SK-N-MC (cell line): ENCODE measurements around the gene LGMN.

ENCODE experiments used
- DNase-seq: peaks from one replicate; pipeline ENCODE4 v3.0.0-alpha.2; 2011; ENCODE audit warnings: low read depth, low spot score
- H3K27ac ChIP-seq: fragments of 200-600 bp; sonication (generic); 2 replicates; pipeline ENCODE4 v1.5.1; 2016; ENCODE audit warnings: mixed run types
- H3K36me3 ChIP-seq: fragments of 200-600 bp; sonication (generic); 2 replicates; pipeline ENCODE4 v1.6.1; 2017; ENCODE audit warnings: antibody characterized with exemption, low read length, mixed read lengths; ENCODE audit not compliant: insufficient read depth
- H3K4me3 ChIP-seq: fragments of 200-600 bp; sonication (generic); 2 replicates; pipeline ENCODE4 v1.5.1; 2016
- H3K9ac ChIP-seq: fragments of 200-600 bp; sonication (generic); 2 replicates; pipeline ENCODE4 v1.8.0; 2017; ENCODE audit warnings: mixed run types, mixed read lengths; ENCODE audit not compliant: insufficient read length
- H3K9me3 ChIP-seq: fragments of 200-600 bp; sonication (generic); 2 replicates; pipeline ENCODE4 v1.6.1; 2017; ENCODE audit warnings: low read depth, mild to moderate bottlenecking, antibody characterized with exemption, low read length, moderate library complexity, mixed read lengths
- EZH2 ChIP-seq: fragments of 200-600 bp; sonication (generic); IDR thresholded peaks from one replicate; pipeline ENCODE4 v1.6.1; 2017; ENCODE audit warnings: antibody characterized with exemption
- FOXP2 ChIP-seq: optimal IDR thresholded peaks from 2 replicates; pipeline ENCODE3; 2011; ENCODE audit warnings: mild to moderate bottlenecking, moderate library complexity; ENCODE audit not compliant: insufficient read depth; ENCODE audit errors: extremely low read length, control extremely low read depth
- POLR2AphosphoS5 ChIP-seq: IDR thresholded peaks from 2 replicates; pipeline ENCODE4 v1.6.1; 2012; ENCODE audit warnings: mild to moderate bottlenecking, low read depth, low read length, borderline replicate concordance

LGMN gene

DNA sequence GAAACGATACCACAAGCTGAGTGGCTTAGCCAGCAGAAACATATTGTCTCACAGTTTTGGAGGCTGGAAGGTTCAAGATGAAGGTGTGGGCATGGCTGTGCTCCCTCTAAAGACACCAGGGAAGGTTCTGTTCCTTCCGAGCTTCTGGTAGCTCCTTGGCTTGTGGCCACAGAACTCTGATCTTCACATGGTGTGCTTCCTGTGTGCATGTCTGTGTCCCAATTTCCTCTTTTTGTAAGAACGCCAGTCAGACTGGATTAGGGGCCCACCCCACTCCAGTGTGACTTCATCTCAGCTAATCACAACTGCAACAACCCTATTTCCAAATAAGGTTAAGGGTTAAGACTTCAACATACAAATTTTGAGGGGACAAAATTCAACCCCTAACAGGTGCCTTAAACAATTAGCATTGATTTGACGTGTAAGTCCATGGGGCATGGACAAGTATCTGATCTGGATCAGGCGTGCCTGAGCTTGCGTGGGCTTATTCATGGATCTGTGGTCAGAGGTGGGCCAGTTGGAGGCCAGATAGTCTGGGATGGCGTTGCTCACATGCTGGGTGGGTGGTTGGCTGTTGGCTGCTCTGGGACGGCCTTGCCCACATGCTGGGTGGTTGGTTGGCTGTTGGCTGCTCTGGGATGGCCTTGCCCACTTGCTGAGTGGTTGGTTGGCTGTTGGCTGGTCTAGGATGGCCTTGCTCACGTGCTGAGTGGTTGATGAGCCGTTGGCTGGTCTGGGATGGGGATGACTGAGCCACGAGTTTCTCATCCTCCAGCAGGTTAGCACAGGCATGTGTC, 88.5 kb downstream of the LGMN start:
- H3K9me3 ChIP-seq: no peaks in the 10 kb centered on the region
- no peak overlapping the region for H3K27ac ChIP-seq
- no peaks in the 10 kb centered on the region for H3K36me3 ChIP-seq
- no peak overlapping the region for H3K4me3 ChIP-seq
- no peak overlapping the region for H3K9ac ChIP-seq
- TF ChIP-seq EZH2 (no peak), FOXP2 (no peak), POLR2AphosphoS5 (no peak)
- no peak for DNase-seq

DNA sequence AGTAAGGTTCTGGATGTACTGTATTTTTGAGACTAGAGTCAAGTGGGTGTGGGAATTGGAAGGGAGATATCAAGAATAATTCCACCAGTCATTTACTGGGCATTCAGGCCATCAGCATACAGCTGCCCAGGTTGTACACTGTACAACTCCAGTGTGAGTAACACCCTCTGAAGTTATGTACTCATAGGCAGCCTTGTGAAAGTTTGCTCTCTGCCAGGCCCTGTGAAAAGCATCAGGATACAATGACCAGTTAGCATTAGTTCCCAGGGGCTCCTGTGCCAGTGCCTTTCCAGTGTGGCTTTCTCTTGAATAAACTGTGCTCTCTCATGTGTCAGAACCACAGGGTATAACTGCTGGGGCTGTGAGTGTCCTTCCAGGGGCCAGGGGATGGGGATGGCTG, 89.7 kb downstream of the LGMN start:
- Histone ChIP-seq H3K36me3 (no peaks in the 10 kb centered on the region), H3K4me3 (no peak overlapping the region)
- DNase-seq: no peak

DNA sequence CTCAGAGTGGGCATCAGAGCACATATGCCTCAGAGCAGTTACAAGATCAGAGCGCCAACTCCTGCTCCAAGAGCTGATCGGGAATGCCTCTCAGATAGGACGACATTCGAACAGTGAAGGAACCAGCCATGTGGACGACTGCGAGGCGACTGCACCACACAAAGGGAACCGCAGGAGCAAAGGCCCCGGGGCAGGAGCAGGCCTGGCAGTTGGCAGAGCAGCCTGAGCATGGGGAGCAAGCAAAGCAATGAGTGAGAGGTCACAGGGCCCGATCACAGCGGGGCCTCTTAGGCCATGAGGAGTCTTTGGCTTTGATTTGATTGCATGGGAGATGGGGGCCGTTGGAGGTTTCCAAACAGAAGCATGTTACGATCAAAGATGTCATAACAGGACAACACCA, 90.3 kb downstream of the LGMN start:
- no peak for DNase-seq
- Histone ChIP-seq H3K9me3 (no peaks in the 10 kb centered on the region), H3K27ac (no peak overlapping the region), H3K36me3 (no peaks in the 10 kb centered on the region), H3K9ac (no peak overlapping the region), H3K4me3 (no peak overlapping the region)
- TF ChIP-seq EZH2 (no peak), POLR2AphosphoS5 (no peak), FOXP2 (no peak)

More for the DNA sequence above, 89.7 kb downstream of the LGMN start:
- no peaks in the 10 kb centered on the region for H3K9me3 ChIP-seq
- no peak overlapping the region for H3K27ac ChIP-seq
- no peak for TF ChIP-seq POLR2AphosphoS5
- no peak for TF ChIP-seq FOXP2
- no peak for TF ChIP-seq EZH2
- H3K9ac ChIP-seq: no peak overlapping the region

DNA sequence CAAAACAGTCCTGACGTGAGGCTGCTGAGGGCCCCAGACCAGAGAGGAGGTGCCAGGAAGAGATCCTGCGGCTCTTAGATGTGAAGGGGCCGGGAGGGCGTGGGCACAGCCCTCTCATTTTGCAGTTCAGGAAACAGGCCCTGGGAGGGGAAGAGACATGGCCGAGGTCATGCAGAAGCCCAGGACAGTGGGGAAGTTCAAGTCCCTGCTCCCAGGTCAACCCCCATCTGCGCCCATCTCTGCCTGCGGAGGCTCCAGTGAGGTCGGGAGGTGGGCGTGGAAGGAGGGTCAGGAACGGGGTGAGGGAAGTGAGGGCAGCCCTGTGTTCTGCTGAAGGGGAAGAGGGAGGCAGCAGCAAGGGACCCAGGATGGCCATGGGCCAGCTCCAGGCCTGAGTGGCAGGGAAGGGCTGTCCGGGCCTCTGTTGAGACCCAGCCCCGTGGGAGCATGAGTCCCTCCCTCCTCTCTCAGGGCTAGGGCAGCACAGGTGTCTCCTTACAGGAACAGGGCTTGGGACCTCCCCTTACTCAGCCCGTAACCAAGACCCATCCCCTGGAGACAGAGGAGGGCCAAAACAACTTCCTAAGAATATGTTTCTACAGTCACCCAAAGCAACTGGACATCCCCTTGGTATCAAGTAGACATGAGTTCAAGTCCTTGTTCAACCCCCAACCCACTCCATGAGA, 90.8 kb downstream of the LGMN start:
- Histone ChIP-seq H3K36me3 (no peaks in the 10 kb centered on the region), H3K9ac (no peak overlapping the region), H3K9me3 (no peaks in the 10 kb centered on the region), H3K4me3 (no peak overlapping the region), H3K27ac (no peak overlapping the region)
- TF ChIP-seq FOXP2 (no peak), POLR2AphosphoS5 (no peak), EZH2 (no peak)
- DNase-seq: no peak

DNA sequence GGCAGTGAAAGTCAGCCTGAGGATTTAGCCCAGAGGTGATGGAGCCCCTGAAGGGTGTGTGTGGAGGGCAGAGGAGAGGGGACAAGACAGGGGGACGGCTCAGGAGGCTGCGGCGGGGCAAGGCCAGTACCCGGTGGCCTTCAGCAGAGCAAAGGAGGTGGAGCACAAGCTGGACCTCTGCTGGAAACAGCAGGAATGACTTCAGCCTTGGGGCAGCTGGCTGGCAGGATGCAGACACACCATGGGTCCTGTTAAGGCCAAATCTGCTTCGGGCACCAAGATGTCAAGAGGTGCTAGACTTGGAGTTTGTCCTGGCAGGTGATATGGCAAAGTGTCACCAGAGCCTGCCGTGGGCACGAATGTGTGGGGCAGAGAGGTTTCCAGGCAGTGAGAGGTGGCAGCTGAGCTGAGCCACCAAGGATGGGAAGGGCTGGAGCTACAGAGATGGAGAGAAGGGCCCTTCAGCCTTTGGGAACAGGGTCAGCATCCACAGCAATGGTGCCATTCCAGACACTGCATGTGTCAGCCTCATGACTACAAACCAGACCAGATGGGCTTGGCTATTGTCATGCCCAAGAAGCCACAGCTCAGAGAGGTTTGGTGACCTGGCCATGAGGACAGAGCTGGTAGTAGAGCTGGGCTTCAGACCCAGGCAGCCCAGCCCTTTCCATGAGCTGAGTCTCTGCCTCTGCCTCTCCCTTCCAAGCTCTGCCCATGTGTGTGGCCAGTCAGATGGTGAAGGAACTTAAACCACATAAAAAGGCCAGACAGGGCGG, 91.9 kb downstream of the LGMN start:
- TF ChIP-seq FOXP2 (no peak), POLR2AphosphoS5 (no peak), EZH2 (no peak)
- no peak overlapping the region for H3K4me3 ChIP-seq
- no peak overlapping the region for H3K27ac ChIP-seq
- H3K9me3 ChIP-seq: no peaks in the 10 kb centered on the region
- no peak overlapping the region for H3K9ac ChIP-seq
- DNase-seq: no peak
- no peaks in the 10 kb centered on the region for H3K36me3 ChIP-seq

GRCh38 chr14:92655419-92656201, 92.8 kb downstream of the LGMN start:
- DNase-seq: no peak
- H3K9me3 ChIP-seq: no peaks in the 10 kb centered on the region
- no peak overlapping the region for H3K9ac ChIP-seq
- H3K27ac ChIP-seq: no peak overlapping the region
- TF ChIP-seq POLR2AphosphoS5: no peak
- no peak for TF ChIP-seq FOXP2
- TF ChIP-seq EZH2: no peak
- H3K4me3 ChIP-seq: no peak overlapping the region
- no peaks in the 10 kb centered on the region for H3K36me3 ChIP-seq

DNA sequence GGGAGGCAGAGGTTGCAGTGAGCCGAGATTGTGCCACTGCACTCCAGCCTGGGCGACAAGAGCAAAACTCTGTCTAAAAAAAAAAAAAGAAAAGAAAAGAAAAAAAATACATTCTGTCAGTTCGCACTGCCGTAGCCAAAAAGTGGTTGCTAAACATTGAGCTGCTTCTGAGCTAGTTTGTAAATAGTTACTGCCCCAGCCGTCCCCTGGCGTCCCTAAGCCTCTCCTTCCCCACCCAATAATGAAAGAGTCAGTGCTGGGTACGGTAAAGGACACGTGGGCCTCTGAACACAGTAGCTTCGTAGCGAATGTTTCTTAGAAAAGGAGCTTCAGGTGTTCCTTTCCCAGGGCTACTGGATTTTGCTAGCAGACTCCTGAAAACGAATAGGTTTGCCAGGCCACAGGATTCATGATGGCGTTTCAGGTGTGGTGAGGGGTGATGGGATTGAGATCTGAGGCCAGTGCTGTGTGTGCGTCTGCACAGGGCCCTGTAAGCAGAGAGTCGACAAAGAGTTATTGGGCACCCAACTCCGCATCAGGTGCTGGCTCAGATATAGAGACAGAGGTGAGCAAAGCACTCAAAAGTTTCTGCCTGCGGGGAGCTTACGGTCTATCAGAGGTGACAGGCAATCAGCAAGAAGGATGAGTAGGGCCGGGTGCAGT, 94.1 kb downstream of the LGMN start:
- H3K27ac ChIP-seq: no peak overlapping the region
- no peak overlapping the region for H3K4me3 ChIP-seq
- no peak for DNase-seq
- TF ChIP-seq POLR2AphosphoS5: no peak
- TF ChIP-seq FOXP2: no peak
- H3K9ac ChIP-seq: no peak overlapping the region
- no peaks in the 10 kb centered on the region for H3K36me3 ChIP-seq
- H3K9me3 ChIP-seq: no peaks in the 10 kb centered on the region
